Keratinocyte (primary cell): ENCODE data around the gene IL1RAPL2. TPM values are rescaled to one million over a fixed set of nuclear protein-coding genes. Genes with fewer than 3 reads are reported as not detected.

Experiments
- DNase-seq: peaks from one replicate; pipeline ENCODE4 v3.0.0-alpha.2; 2011; ENCODE audit warnings: low read depth, missing footprints, low spot score
- FAIRE-seq: peaks from 2 replicates; lab custom pipeline; 2011; peaks lifted over from hg19 to GRCh38; lab: Jason Lieb, UNC
- H2AFZ ChIP-seq: 2 replicates; pipeline ENCODE4 v1.6.0; 2012; ENCODE audit warnings: low read length, control low read depth, inconsistent platforms; ENCODE audit not compliant: control insufficient read depth
- H3K27ac ChIP-seq: 2 replicates; pipeline ENCODE4 v1.5.1; 2011; ENCODE audit warnings: low read length; ENCODE audit not compliant: control insufficient read depth, insufficient read depth
- H3K27me3 ChIP-seq: 3 replicates; pipeline ENCODE4 v1.6.0; 2011; ENCODE audit warnings: low read length; ENCODE audit not compliant: control insufficient read depth, insufficient read depth; ENCODE audit errors: extremely low read depth
- H3K36me3 ChIP-seq, 2 experiments: 2 replicates in 1 of 2; 3 replicates in 1 of 2; pipeline ENCODE4 v1.5.1; 2011; ENCODE audit warnings: low read length in 2 of 2, mild to moderate bottlenecking in 1 of 2; ENCODE audit not compliant: control insufficient read depth in 2 of 2, insufficient read depth in 2 of 2; ENCODE audit errors: extremely low read depth in 1 of 2
- H3K4me1 ChIP-seq: 3 replicates; pipeline ENCODE4 v1.5.1; 2011; ENCODE audit warnings: low read length; ENCODE audit not compliant: control insufficient read depth, insufficient read depth; ENCODE audit errors: extremely low read depth
- H3K4me2 ChIP-seq: 3 replicates; pipeline ENCODE4 v1.6.0; 2011; ENCODE audit warnings: low read depth, low read length; ENCODE audit not compliant: control insufficient read depth, insufficient read depth; ENCODE audit errors: extremely low read depth
- H3K4me3 ChIP-seq, 3 experiments: fragments of 200-600 bp in 1 of 3; sonication (generic) in 1 of 3; 2 replicates in 2 of 3; 3 replicates in 1 of 3; pipeline ENCODE4 v1.5.1; 2011 to 2016; ENCODE audit warnings: low read length in 3 of 3, mild to moderate bottlenecking in 3 of 3, control low read depth in 2 of 3, inconsistent platforms in 1 of 3, low read depth in 1 of 3, mixed read lengths in 1 of 3, mixed run types in 1 of 3, moderate library complexity in 1 of 3; ENCODE audit not compliant: control insufficient read depth in 2 of 3, insufficient read depth in 2 of 3; ENCODE audit errors: extremely low read depth in 1 of 3
- H3K79me2 ChIP-seq: 2 replicates; pipeline ENCODE4 v1.6.0; 2012; ENCODE audit warnings: low read length; ENCODE audit not compliant: control insufficient read depth, insufficient read depth
- H3K9ac ChIP-seq: 3 replicates; pipeline ENCODE4 v1.6.0; 2011; ENCODE audit warnings: low read length; ENCODE audit not compliant: control insufficient read depth, insufficient read depth; ENCODE audit errors: extremely low read depth
- H3K9me1 ChIP-seq: 3 replicates; pipeline ENCODE4 v1.6.0; 2011; ENCODE audit warnings: low read length; ENCODE audit not compliant: control insufficient read depth, insufficient read depth; ENCODE audit errors: extremely low read depth
- H3K9me3 ChIP-seq: 2 replicates; pipeline ENCODE4 v1.5.1; 2012; ENCODE audit warnings: low read depth, low read length; ENCODE audit not compliant: control insufficient read depth
- H4K20me1 ChIP-seq: 3 replicates; pipeline ENCODE4 v1.6.0; 2011; ENCODE audit warnings: low read length; ENCODE audit not compliant: control insufficient read depth, insufficient read depth; ENCODE audit errors: extremely low read depth
- EZH2 ChIP-seq: IDR thresholded peaks from one replicate; pipeline ENCODE4 v1.6.1; 2012; ENCODE audit warnings: inconsistent platforms, mild to moderate bottlenecking, low read length, moderate library complexity
- dilution Hi-C: fragments of 300-500 bp; cut with MboI; formaldehyde crosslinking; loops from one replicate; pipeline ENCODE4 v1.7.0; 2020; ENCODE audit warnings: low sequenced_read_pairs; ENCODE audit not compliant: extremely low pct_ligation_motif_present
- polyA plus RNA-seq, 5 experiments: library from polyadenylated mRNA; depleted of rRNA in 3 of 5; stranded (reverse) in 3 of 5; stranded (forward) in 1 of 5; unstranded in 1 of 5; fragments of >200 nt; gene quantifications; 1 replicate in 1 of 5; 2 replicates in 3 of 5; 3 replicates in 1 of 5; pipeline versions ENCODE4 v1.2.1 to v1.2.3, GENCODE V29; 2011 to 2012; ENCODE audit warnings: missing spikeins in 2 of 5, low read depth in 1 of 5, low replicate concordance in 1 of 5
- TF ChIP-seq, protein P1 (sequence below), 3 experiments: IDR thresholded peaks in 1 of 3; conservative IDR thresholded peaks in 1 of 3; optimal IDR thresholded peaks in 1 of 3; 2 replicates in 2 of 3; 3 replicates in 1 of 3; pipeline versions ENCODE3 to v1.5.1; 2011; ENCODE audit warnings: low read length in 3 of 3, mild to moderate bottlenecking in 3 of 3, moderate library complexity in 2 of 3, control low read depth in 1 of 3, inconsistent platforms in 1 of 3; ENCODE audit not compliant: insufficient read depth in 2 of 3; ENCODE audit errors: extremely low read depth in 1 of 3

Gene IL1RAPL2
- polyA plus RNA-seq, 1 donor (not counting 4 experiments of a cell fraction or from before 2014, with no cell fraction given) = 0.24 TPM

DNA sequence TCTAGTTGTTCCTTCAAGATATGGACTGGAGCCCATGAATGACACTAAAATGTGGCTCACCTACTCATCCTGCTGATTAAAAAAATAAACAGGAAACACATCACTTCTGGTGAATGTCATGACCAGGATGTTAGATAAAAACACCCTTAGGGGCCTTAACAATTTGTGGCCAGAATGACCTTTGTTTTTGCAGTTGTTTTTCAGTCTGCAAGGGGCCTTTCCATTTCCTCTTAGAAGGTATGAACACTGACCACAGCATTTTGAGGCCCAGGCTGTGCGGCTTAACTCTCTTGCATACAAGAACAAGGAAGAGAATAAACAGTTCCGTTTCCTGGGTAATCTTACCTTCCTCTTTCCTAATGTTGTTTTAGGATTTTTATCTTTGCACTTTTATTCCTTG is 113.2 kb downstream of the IL1RAPL2 start:
- Histone ChIP-seq H2AFZ (no peak overlapping the region), H3K36me3 (no peaks in the 10 kb centered on the region), H3K9ac (no peak overlapping the region), H3K4me2 (no peak overlapping the region), H4K20me1 (no peaks in the 10 kb centered on the region), H3K27me3 (no peaks in the 10 kb centered on the region), H3K4me3 (no peak overlapping the region), H3K9me3 (no peaks in the 10 kb centered on the region), H3K79me2 (no peaks in the 10 kb centered on the region), H3K4me1 (no peaks in the 10 kb centered on the region), H3K27ac (no peak overlapping the region), H3K9me1 (no peaks in the 10 kb centered on the region)
- no peak for TF ChIP-seq EZH2
- TF ChIP-seq, protein P1, sequence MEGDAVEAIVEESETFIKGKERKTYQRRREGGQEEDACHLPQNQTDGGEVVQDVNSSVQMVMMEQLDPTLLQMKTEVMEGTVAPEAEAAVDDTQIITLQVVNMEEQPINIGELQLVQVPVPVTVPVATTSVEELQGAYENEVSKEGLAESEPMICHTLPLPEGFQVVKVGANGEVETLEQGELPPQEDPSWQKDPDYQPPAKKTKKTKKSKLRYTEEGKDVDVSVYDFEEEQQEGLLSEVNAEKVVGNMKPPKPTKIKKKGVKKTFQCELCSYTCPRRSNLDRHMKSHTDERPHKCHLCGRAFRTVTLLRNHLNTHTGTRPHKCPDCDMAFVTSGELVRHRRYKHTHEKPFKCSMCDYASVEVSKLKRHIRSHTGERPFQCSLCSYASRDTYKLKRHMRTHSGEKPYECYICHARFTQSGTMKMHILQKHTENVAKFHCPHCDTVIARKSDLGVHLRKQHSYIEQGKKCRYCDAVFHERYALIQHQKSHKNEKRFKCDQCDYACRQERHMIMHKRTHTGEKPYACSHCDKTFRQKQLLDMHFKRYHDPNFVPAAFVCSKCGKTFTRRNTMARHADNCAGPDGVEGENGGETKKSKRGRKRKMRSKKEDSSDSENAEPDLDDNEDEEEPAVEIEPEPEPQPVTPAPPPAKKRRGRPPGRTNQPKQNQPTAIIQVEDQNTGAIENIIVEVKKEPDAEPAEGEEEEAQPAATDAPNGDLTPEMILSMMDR (optimal IDR thresholded peaks at IDR 0.05 in 1 of 3, IDR thresholded peaks at IDR 0.05 in 1 of 3, conservative IDR thresholded peaks at IDR 0.05 in 1 of 3; ENCODE audit: extremely low read depth in 1 of 3, insufficient read depth in 2 of 3, low read length in 3 of 3) = no peak
- FAIRE-seq (no peak), DNase-seq (no peak)
- dilution Hi-C loops = no loop called here

DNA sequence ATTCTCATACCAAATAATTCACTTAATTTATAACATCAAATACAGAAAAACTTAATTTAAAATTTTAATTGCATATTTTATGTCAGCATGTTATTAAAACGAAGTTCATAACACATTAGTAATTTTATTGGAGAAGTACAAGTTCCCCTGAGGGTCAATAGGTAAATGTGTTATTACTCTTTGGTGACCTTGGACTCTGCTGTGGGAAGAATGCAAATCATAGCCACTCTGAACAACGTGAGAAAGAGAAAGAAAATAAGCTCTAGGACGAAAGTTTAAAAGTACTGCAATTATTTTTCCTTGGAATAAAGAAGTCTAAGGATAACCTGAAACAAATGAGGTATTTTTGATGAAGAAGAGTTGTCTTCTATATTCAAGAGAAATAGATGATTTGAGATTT is 115.2 kb downstream of the IL1RAPL2 start:
- FAIRE-seq (no peak), DNase-seq (no peak)
- Histone ChIP-seq H3K27ac (no peak overlapping the region), H3K9me3 (no peaks in the 10 kb centered on the region), H2AFZ (no peak overlapping the region), H3K27me3 (no peaks in the 10 kb centered on the region), H3K4me1 (no peaks in the 10 kb centered on the region), H3K4me3 (no peak overlapping the region), H3K9me1 (no peaks in the 10 kb centered on the region), H3K4me2 (no peak overlapping the region), H4K20me1 (no peaks in the 10 kb centered on the region), H3K9ac (no peak overlapping the region), H3K79me2 (no peaks in the 10 kb centered on the region), H3K36me3 (no peaks in the 10 kb centered on the region)
- TF ChIP-seq, protein P1 (optimal IDR thresholded peaks at IDR 0.05 in 1 of 3, IDR thresholded peaks at IDR 0.05 in 1 of 3, conservative IDR thresholded peaks at IDR 0.05 in 1 of 3; ENCODE audit: extremely low read depth in 1 of 3, insufficient read depth in 2 of 3, low read length in 3 of 3) = no peak
- no peak for TF ChIP-seq EZH2
- dilution Hi-C loops = no loop called here
